ENCODE measurements around the gene HES4. TPM values are rescaled to one million over a fixed set of nuclear protein-coding genes. Genes with fewer than 3 reads are reported as not detected.

HES4 gene
- total and polyA plus RNA-seq, 10 of the 15 experiments (the other 5 are each of a cell fraction or from before 2014, with no cell fraction given), result 0.44 to 1.7 (median 0.85) TPM; not detected in 5

DNA sequence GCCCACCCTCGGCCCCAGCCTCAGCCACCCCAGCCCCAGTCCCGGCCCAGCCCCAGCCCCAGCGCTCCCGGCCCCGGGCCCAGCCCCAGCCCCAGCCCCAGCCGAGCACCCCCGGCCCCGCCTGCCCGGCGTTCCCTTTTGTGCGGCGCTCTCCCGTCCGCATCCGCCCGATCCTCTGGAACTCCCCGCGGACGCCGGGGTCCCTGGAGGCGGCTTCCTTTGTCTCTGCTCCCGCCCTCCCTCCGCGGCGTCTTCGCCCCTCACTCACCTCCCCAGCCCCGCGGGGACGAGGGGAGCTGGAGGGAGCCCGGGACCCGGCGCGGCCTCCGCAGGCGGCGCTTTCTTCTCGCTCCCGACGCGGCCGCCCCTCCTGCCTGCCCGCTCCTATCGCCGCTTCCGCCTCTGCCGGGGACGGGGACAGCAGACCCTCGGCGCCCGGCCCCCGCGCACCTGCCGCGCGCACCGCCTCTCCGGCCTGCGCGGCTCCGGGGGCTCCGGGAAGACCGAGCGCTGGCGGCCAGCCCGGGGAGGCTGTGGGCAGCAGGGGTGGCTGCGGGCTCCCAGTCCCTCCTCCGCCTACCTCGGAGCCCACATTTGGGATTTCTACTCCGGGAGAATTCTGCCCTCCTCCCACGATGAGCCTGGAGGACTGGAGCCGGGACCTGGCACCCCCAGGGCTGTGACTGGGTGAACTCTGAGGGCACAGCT is 34.0 kb upstream of the HES4 start (continued):
- TF ChIP-seq, protein P1, sequence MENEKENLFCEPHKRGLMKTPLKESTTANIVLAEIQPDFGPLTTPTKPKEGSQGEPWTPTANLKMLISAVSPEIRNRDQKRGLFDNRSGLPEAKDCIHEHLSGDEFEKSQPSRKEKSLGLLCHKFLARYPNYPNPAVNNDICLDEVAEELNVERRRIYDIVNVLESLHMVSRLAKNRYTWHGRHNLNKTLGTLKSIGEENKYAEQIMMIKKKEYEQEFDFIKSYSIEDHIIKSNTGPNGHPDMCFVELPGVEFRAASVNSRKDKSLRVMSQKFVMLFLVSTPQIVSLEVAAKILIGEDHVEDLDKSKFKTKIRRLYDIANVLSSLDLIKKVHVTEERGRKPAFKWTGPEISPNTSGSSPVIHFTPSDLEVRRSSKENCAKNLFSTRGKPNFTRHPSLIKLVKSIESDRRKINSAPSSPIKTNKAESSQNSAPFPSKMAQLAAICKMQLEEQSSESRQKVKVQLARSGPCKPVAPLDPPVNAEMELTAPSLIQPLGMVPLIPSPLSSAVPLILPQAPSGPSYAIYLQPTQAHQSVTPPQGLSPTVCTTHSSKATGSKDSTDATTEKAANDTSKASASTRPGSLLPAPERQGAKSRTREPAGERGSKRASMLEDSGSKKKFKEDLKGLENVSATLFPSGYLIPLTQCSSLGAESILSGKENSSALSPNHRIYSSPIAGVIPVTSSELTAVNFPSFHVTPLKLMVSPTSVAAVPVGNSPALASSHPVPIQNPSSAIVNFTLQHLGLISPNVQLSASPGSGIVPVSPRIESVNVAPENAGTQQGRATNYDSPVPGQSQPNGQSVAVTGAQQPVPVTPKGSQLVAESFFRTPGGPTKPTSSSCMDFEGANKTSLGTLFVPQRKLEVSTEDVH (IDR thresholded peaks at IDR 0.05; ENCODE audit: low read depth, partially characterized antibody), result no peak
- TF ChIP-seq ZSCAN29 (IDR thresholded peaks at IDR 0.05), result no peak
- TF ChIP-seq CHD4 (IDR thresholded peaks at IDR 0.05), result no peak
- TF ChIP-seq ZZZ3 (IDR thresholded peaks at IDR 0.05; ENCODE audit: control insufficient read depth, insufficient read length, low read depth), result no peak
- TF ChIP-seq, protein P2, sequence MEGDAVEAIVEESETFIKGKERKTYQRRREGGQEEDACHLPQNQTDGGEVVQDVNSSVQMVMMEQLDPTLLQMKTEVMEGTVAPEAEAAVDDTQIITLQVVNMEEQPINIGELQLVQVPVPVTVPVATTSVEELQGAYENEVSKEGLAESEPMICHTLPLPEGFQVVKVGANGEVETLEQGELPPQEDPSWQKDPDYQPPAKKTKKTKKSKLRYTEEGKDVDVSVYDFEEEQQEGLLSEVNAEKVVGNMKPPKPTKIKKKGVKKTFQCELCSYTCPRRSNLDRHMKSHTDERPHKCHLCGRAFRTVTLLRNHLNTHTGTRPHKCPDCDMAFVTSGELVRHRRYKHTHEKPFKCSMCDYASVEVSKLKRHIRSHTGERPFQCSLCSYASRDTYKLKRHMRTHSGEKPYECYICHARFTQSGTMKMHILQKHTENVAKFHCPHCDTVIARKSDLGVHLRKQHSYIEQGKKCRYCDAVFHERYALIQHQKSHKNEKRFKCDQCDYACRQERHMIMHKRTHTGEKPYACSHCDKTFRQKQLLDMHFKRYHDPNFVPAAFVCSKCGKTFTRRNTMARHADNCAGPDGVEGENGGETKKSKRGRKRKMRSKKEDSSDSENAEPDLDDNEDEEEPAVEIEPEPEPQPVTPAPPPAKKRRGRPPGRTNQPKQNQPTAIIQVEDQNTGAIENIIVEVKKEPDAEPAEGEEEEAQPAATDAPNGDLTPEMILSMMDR (IDR thresholded peaks at IDR 0.05 in 2 of 3, conservative IDR thresholded peaks at IDR 0.05 in 1 of 3; ENCODE audit: control insufficient read depth in 2 of 3, extremely low read depth in 1 of 3, insufficient read depth in 1 of 3, low read depth in 3 of 3, low read length in 3 of 3), result 0 out of 6 replicates have a peak, but pooled peaks of 1 of the 3 experiments have one; percentile 1
- no peak for TF ChIP-seq SMC3 (IDR thresholded peaks at IDR 0.05; ENCODE audit: borderline replicate concordance, low read length)
- no peak for TF ChIP-seq RFX5 (IDR thresholded peaks at IDR 0.05; ENCODE audit: low read depth, low read length)
- no peak for TF ChIP-seq TCF7 (IDR thresholded peaks at IDR 0.05; ENCODE audit: borderline replicate concordance)
- TF ChIP-seq MEF2B (IDR thresholded peaks at IDR 0.05; ENCODE audit: partially characterized antibody, poor library complexity, severe bottlenecking), result no peak
- TF ChIP-seq SUPT20H (IDR thresholded peaks at IDR 0.05; ENCODE audit: borderline replicate concordance, control insufficient read depth, low read depth, low read length), result no peak
- no peak for TF ChIP-seq E4F1 (IDR thresholded peaks at IDR 0.05; ENCODE audit: borderline replicate concordance, partially characterized antibody)
- TF ChIP-seq BCLAF1 (IDR thresholded peaks at IDR 0.05), result no peak
- TF ChIP-seq IKZF1 (conservative IDR thresholded peaks at IDR 0.05), result peak; percentile 37; the same call in 1 of the 2 replicates

All from GM12878 (cell line).